Smooth muscle cell (in vitro differentiated cells): ENCODE data around the gene CXCL9. TPM values are rescaled to one million over a fixed set of nuclear protein-coding genes. Genes with fewer than 3 reads are reported as not detected.

ENCODE experiments used
- DNase-seq: peaks from one replicate; lab custom pipeline; 2025; ENCODE audit not compliant: unreplicated experiment; lab: John Stamatoyannopoulos, UW
- H2AFZ ChIP-seq: fragments of 200-600 bp; sonication (generic); 2 replicates; pipeline ENCODE4 v1.6.0; 2016; ENCODE audit warnings: antibody characterized with exemption, low read depth, mild to moderate bottlenecking
- H3F3A ChIP-seq: fragments of 200-600 bp; sonication (generic); 2 replicates; pipeline ENCODE4 v1.6.0; 2017; ENCODE audit warnings: antibody characterized with exemption, low read depth
- H3K27ac ChIP-seq: fragments of 200-600 bp; sonication (generic); 2 replicates; pipeline ENCODE4 v1.5.1; 2016; ENCODE audit warnings: low read depth, mild to moderate bottlenecking
- H3K27me3 ChIP-seq: fragments of 200-600 bp; sonication (generic); 2 replicates; pipeline ENCODE4 v1.6.1; 2016; ENCODE audit warnings: low read depth, mild to moderate bottlenecking
- H3K36me3 ChIP-seq: fragments of 200-600 bp; sonication (generic); 2 replicates; pipeline ENCODE4 v1.5.1; 2016; ENCODE audit warnings: low read depth
- H3K4me1 ChIP-seq: fragments of 200-600 bp; sonication (generic); 2 replicates; pipeline ENCODE4 v1.5.1; 2016; ENCODE audit warnings: low read depth
- H3K4me2 ChIP-seq: fragments of 200-600 bp; sonication (generic); 2 replicates; pipeline ENCODE4 v1.6.0; 2016; ENCODE audit warnings: mild to moderate bottlenecking
- H3K4me3 ChIP-seq: fragments of 200-600 bp; sonication (generic); 2 replicates; pipeline ENCODE4 v1.5.1; 2016; ENCODE audit warnings: mild to moderate bottlenecking
- H3K79me2 ChIP-seq: fragments of 200-600 bp; sonication (generic); 2 replicates; pipeline ENCODE4 v1.6.0; 2016; ENCODE audit warnings: low read depth, mild to moderate bottlenecking
- H3K9ac ChIP-seq: fragments of 200-600 bp; sonication (generic); 2 replicates; pipeline ENCODE4 v1.6.0; 2016; ENCODE audit warnings: low read depth
- H3K9me3 ChIP-seq: fragments of 200-600 bp; sonication (generic); replicated peaks from 2 replicates; pipeline ENCODE4 v1.5.1; 2016; ENCODE audit warnings: low read depth
- H4K20me1 ChIP-seq: fragments of 200-600 bp; sonication (generic); 2 replicates; pipeline ENCODE4 v1.6.0; 2016; ENCODE audit warnings: low read depth
- CTCF ChIP-seq: fragments of 200-600 bp; sonication (generic); IDR thresholded peaks from 2 replicates; pipeline ENCODE4 v1.5.1; 2017; ENCODE audit warnings: borderline replicate concordance, mild to moderate bottlenecking, antibody characterized with exemption; ENCODE audit not compliant: insufficient read depth, poor library complexity, severe bottlenecking
- WGBS: methylation state at CpG from one replicate; pipeline ENCODE4 v1.1.7; 2016; ENCODE audit warnings: low lambda C conversion rate; 5-methylcytosine and 5-hydroxymethylcytosine counted together
- polyA plus RNA-seq: library from polyadenylated mRNA; unstranded; fragments of >200 nt; fragmentation: Nextera tagmentation; extraction: Ambion mirVana; gene quantifications from 2 replicates; pipeline ENCODE4 v1.2.1, GENCODE V29; 2016
- total RNA-seq: library from RNA; depleted of rRNA; stranded (reverse); fragments of >200 nt; gene quantifications from 2 replicates; pipeline ENCODE4 v1.2.3, GENCODE V29; 2014

The CXCL9 gene
- total and polyA plus RNA-seq, 2 experiments from 2014 or later: 0.16 to 0.45 TPM

GRCh38 chr4:76017056-76017686, 9.9 kb upstream of the CXCL9 start:
- Histone ChIP-seq H3K36me3 (no peaks in the 10 kb centered on the region), H3K4me3 (no peak overlapping the region), H3K79me2 (no peaks in the 10 kb centered on the region), H3K27me3 (no peaks in the 10 kb centered on the region), H3K9me3 (no peaks in the 10 kb centered on the region), H3K27ac (no peak overlapping the region), H3F3A (peaks cover 6% of the 10 kb centered on the region), H4K20me1 (no peaks in the 10 kb centered on the region), H3K9ac (no peak overlapping the region), H2AFZ (no peak overlapping the region), H3K4me2 (no peak overlapping the region), H3K4me1 (peaks cover 10% of the 10 kb centered on the region)
- no peak for TF ChIP-seq CTCF
- 92% methylated on average over 3 of the region's 3 CpGs for WGBS
- no peak for DNase-seq

DNA sequence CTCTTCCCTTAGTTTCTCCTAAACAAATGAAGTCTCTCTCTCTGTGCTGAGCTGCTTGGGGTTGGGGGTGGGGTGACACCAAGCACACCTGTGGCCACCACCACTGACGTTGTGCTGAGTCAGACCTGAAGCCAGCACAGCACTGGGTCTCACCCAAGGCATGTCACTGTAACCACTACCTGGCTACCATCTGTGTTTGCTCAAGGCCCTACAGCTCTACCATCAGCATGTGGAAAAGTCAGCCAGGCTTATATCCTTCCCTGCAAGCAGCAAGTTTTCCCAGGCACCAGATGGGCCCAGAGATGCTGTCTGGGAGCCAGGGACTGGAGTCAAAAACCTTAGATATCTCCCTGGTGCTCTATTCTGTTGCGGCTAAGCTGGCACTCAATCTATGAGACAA, 9.1 kb upstream of the CXCL9 start:
- DNase-seq: no peak
- peaks cover 6% of the 10 kb centered on the region for H3F3A ChIP-seq
- H3K4me3 ChIP-seq: no peak overlapping the region
- no peaks in the 10 kb centered on the region for H3K9me3 ChIP-seq
- H3K79me2 ChIP-seq: no peaks in the 10 kb centered on the region
- no peak overlapping the region for H3K27ac ChIP-seq
- H2AFZ ChIP-seq: no peak overlapping the region
- no peaks in the 10 kb centered on the region for H3K27me3 ChIP-seq
- no peak for TF ChIP-seq CTCF
- H4K20me1 ChIP-seq: no peaks in the 10 kb centered on the region
- peaks cover 10% of the 10 kb centered on the region for H3K4me1 ChIP-seq
- no peak overlapping the region for H3K9ac ChIP-seq
- H3K4me2 ChIP-seq: no peak overlapping the region
- H3K36me3 ChIP-seq: no peaks in the 10 kb centered on the region
- WGBS: 78% methylated on average over 2 of the region's 2 CpGs

DNA sequence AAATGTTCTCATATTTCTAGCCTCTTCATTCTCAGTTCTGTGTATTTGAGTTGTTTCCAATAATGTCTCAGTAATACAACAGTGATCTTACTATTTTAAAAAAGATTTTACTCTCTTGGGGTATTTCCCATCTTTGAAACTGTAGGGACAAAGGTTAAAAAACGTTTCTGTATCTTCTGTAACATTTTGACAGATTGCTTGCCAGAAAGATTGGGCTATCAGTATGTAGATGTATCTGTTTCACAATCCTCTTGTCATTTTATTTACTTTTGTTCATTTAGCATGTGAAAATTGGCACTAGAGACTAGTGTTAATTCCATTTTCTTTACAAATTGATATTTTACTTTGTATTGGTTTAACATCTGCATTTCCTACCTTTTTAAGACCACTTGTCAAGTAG, 6.2 kb upstream of the CXCL9 start:
- Histone ChIP-seq H2AFZ (peak overlapping the region; percentile 70), H3K9me3 (no peaks in the 10 kb centered on the region), H3K4me3 (no peak overlapping the region), H3F3A (peaks cover 6% of the 10 kb centered on the region), H3K36me3 (no peaks in the 10 kb centered on the region), H3K27ac (peak overlapping the region; percentile 97), H3K4me2 (peak overlapping the region; percentile 1), H3K4me1 (peaks cover 10% of the 10 kb centered on the region), H4K20me1 (no peaks in the 10 kb centered on the region), H3K27me3 (no peaks in the 10 kb centered on the region), H3K79me2 (no peaks in the 10 kb centered on the region), H3K9ac (peak overlapping the region; percentile 21)
- DNase-seq: no peak
- 38% methylated on average over 1 of the region's 1 CpG for WGBS
- TF ChIP-seq CTCF: no peak

DNA sequence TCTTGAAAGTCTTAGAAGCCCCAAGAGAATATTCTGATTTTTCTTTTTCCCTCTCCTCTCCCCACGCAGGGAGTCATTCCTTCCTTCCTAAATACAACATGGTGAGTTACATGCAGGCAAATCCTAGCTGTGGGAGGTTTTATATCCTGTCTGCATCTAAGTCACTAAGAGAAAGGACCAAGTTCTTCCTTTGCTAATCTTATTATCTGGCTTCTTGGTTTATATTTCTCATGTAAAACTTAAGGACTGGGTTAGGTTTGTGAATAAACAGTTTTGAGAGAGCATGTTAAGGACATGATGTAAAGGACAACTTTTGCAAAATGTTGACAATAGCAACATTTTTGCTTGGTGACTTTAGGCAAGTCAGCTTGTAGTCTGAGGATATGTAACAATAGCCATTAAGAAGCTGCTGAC, 5.1 kb upstream of the CXCL9 start:
- no peak overlapping the region for H3K4me3 ChIP-seq

More for the DNA sequence above, 5.1 kb upstream of the CXCL9 start:
- Histone ChIP-seq H3K9me3 (no peaks in the 10 kb centered on the region), H3F3A (peaks cover 6% of the 10 kb centered on the region), H3K27ac (peak overlapping the region; percentile 97), H3K4me2 (peak overlapping the region; percentile 76), H3K36me3 (no peaks in the 10 kb centered on the region), H3K4me1 (peaks cover 10% of the 10 kb centered on the region), H3K9ac (peak overlapping the region; percentile 82), H3K79me2 (no peaks in the 10 kb centered on the region), H2AFZ (peak overlapping the region; percentile 70), H3K27me3 (no peaks in the 10 kb centered on the region), H4K20me1 (no peaks in the 10 kb centered on the region)
- 12% methylated on average over 1 of the region's 1 CpG for WGBS
- no peak for DNase-seq
- no peak for TF ChIP-seq CTCF
